Caco-2 (cell line): Measurements from ENCODE around the gene TMEM174. TPM values are rescaled to one million over a fixed set of nuclear protein-coding genes. Genes with fewer than 3 reads are reported as not detected.

Source experiments
- BruUV-seq: library from RNA; stranded (reverse); fragments of 400-500 nt; replicated peaks from 2 replicates; lab custom pipeline; 2021; lab: Mats Ljungman, UMichigan
- CTCF ChIA-PET: fragments of 300-600 bp; sonication (Branson Sonifier 250); formaldehyde crosslinking; loops from one replicate; lab custom pipeline; 2022; ENCODE audit warnings: antibody characterized with exemption; lab: Charles Lee
- POLR2A ChIA-PET: fragments of 300-600 bp; sonication (Branson Sonifier 250); formaldehyde crosslinking; loops from one replicate; lab custom pipeline; 2022; ENCODE audit warnings: antibody characterized with exemption; lab: Charles Lee
- DNase-seq, 2 experiments: peaks; one replicate each; pipeline versions ENCODE4 v3.0.0 to v3.0.0-alpha.2; 2020 to 2022
- H3K27me3 ChIP-seq: replicated peaks from 2 replicates; pipeline ENCODE4 v1.6.0; 2011; ENCODE audit warnings: low read length; ENCODE audit not compliant: control insufficient read depth, insufficient read depth
- H3K36me3 ChIP-seq: 2 replicates; pipeline ENCODE4 v1.5.1; 2011; ENCODE audit warnings: low read length; ENCODE audit not compliant: control insufficient read depth, insufficient read depth
- H3K4me1 ChIP-seq: fragments of 250-450 bp; sonication (Bioruptor Pico); 2 replicates; pipeline ENCODE4 v1.5.1; 2020; ENCODE audit warnings: mild to moderate bottlenecking
- H3K4me3 ChIP-seq: 2 replicates; pipeline ENCODE4 v1.5.1; 2011; ENCODE audit warnings: low read depth, mild to moderate bottlenecking, control low read depth, low read length
- H3K9me3 ChIP-seq: fragments of 250-450 bp; sonication (Bioruptor Pico); 2 replicates; pipeline ENCODE4 v1.5.1; 2020; ENCODE audit warnings: mild to moderate bottlenecking, moderate library complexity
- H3K27ac Mint-ChIP-seq: one replicate; pipeline ENCODE4 v1.8.0; 2022; ENCODE audit warnings: mixed read lengths; ENCODE audit not compliant: unreplicated experiment
- H3K27me3 Mint-ChIP-seq: one replicate; pipeline ENCODE4 v1.8.0; 2022; ENCODE audit warnings: mixed read lengths; ENCODE audit not compliant: insufficient read depth, unreplicated experiment
- H3K36me3 Mint-ChIP-seq: one replicate; pipeline ENCODE4 v1.8.0; 2022; ENCODE audit warnings: mild to moderate bottlenecking, mixed read lengths; ENCODE audit not compliant: insufficient read depth, unreplicated experiment
- H3K4me1 Mint-ChIP-seq: one replicate; pipeline ENCODE4 v1.8.0; 2022; ENCODE audit warnings: low read depth, mixed read lengths; ENCODE audit not compliant: unreplicated experiment
- H3K4me3 Mint-ChIP-seq: one replicate; pipeline ENCODE4 v1.8.0; 2022; ENCODE audit warnings: mild to moderate bottlenecking, moderate library complexity, mixed read lengths; ENCODE audit not compliant: unreplicated experiment
- H3K9me3 Mint-ChIP-seq: one replicate; pipeline ENCODE4 v1.8.0; 2022; ENCODE audit warnings: mixed read lengths; ENCODE audit not compliant: unreplicated experiment
- intact Hi-C: fragments of 100-400 bp; cut with micrococcal nuclease; formaldehyde crosslinking; loops from one replicate; pipeline ENCODE4 v1.10.0; 2022; ENCODE audit not compliant: unreplicated experiment
- total RNA-seq: library from RNA; stranded (reverse); gene quantifications from 2 replicates; pipeline ENCODE4 v1.2.3, GENCODE V29; 2022
- TF ChIP-seq, protein P1 (sequence below), 2 experiments: fragments of 200-600 bp in 1 of 2; IDR thresholded peaks; 1 replicate in 1 of 2; 2 replicates in 1 of 2; pipeline versions ENCODE4 v1.5.1 to v1.8.0; 2011 to 2022; ENCODE audit warnings: antibody characterized with exemption in 1 of 2, control low read depth in 1 of 2, inconsistent platforms in 1 of 2, low read depth in 1 of 2, low read length in 1 of 2, mild to moderate bottlenecking in 1 of 2, moderate library complexity in 1 of 2; ENCODE audit not compliant: insufficient read depth in 1 of 2, severe bottlenecking in 1 of 2, unreplicated experiment in 1 of 2

TMEM174 gene
- total RNA-seq, 1 experiment from 2014 or later, result not detected

DNA sequence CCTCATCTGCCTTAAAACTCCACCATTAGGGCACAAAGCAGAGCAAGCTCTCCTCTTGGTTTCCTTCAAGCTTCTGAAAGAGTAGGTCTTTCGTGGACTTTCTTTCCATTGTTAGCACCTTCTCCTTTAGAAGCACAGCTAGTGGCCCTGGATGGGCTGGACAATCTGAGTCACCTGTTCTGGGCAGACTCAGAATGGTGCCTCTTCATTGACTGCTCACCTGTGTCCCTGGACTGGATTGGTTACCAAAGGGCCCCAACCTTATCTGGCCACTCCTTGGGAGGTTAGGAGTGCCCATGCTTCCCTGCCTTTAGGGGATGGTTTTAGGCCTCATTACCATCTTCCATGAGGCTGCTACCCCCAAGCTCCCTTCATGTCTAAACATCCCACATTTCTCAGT is 23.2 kb downstream of the TMEM174 start:
- Mint-ChIP-seq H3K36me3 (no peaks in the 10 kb centered on the region), H3K27me3 (peaks cover 2% of the 10 kb centered on the region), H3K27ac (no peak overlapping the region), H3K4me3 (no peak overlapping the region), H3K4me1 (no peaks in the 10 kb centered on the region), H3K9me3 (no peaks in the 10 kb centered on the region)
- ChIA-PET CTCF (interaction anchor here (1.2 kb wide), 1 partner anchor 22 kb away, joined by 3 read pairs; no protein-coding TSS in a partner anchor), POLR2A (no interaction called here)
- no peaks in the 10 kb centered on the region for H3K9me3 ChIP-seq
- H3K4me1 ChIP-seq, result no peaks in the 10 kb centered on the region
- intact Hi-C loops, result no loop called here
- no peaks in the 10 kb centered on the region for H3K36me3 ChIP-seq
- no TSS peak for BruUV-seq
- no peak overlapping the region for H3K4me3 ChIP-seq
- TF ChIP-seq, protein P1, sequence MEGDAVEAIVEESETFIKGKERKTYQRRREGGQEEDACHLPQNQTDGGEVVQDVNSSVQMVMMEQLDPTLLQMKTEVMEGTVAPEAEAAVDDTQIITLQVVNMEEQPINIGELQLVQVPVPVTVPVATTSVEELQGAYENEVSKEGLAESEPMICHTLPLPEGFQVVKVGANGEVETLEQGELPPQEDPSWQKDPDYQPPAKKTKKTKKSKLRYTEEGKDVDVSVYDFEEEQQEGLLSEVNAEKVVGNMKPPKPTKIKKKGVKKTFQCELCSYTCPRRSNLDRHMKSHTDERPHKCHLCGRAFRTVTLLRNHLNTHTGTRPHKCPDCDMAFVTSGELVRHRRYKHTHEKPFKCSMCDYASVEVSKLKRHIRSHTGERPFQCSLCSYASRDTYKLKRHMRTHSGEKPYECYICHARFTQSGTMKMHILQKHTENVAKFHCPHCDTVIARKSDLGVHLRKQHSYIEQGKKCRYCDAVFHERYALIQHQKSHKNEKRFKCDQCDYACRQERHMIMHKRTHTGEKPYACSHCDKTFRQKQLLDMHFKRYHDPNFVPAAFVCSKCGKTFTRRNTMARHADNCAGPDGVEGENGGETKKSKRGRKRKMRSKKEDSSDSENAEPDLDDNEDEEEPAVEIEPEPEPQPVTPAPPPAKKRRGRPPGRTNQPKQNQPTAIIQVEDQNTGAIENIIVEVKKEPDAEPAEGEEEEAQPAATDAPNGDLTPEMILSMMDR (IDR thresholded peaks at IDR 0.05; ENCODE audit: insufficient read depth in 1 of 2, low read depth in 1 of 2, low read length in 1 of 2, severe bottlenecking in 1 of 2, unreplicated experiment in 1 of 2), result no peak
- no peak for DNase-seq
- H3K27me3 ChIP-seq, result no peaks in the 10 kb centered on the region

DNA sequence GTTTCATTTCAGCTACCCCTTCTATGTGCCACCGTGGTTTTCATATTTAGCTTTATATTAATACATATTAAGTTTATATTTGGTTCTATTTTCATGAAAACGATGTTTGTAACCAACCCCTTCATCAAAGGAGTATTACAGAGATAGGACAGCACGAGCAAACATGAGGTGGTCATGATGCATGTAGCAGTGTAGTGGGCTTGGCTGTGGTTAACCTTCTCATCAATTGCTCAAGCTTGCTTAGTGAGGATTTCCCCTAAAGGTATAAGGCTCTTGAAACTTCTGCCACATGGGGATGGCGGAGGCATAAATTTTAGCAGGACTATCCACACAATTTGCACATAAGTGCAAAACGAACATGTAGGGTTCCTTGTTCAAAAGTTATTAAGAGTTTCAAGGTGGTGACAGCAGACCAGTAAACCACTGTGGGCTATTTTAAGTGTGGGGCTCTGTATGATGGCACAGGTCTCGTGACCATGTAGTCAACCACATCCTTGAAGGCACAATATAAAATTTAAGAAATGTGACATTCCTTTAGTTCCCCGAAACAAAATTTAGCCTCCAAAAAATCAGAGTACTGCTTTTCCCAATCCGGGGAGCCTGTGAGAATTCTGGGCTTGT is 24.8 kb downstream of the TMEM174 start:
- Mint-ChIP-seq H3K27me3 (peaks cover 2% of the 10 kb centered on the region), H3K4me3 (no peak overlapping the region), H3K36me3 (peaks cover 5% of the 10 kb centered on the region), H3K9me3 (no peaks in the 10 kb centered on the region), H3K4me1 (peaks cover 9% of the 10 kb centered on the region), H3K27ac (no peak overlapping the region)
- CTCF ChIA-PET, result interaction anchor here (1.0 kb wide), 1 partner anchor 19 kb away, joined by 5 read pairs; no protein-coding TSS in a partner anchor
- Histone ChIP-seq H3K36me3 (no peaks in the 10 kb centered on the region), H3K27me3 (no peaks in the 10 kb centered on the region), H3K9me3 (no peaks in the 10 kb centered on the region), H3K4me1 (0 out of 2 replicates have a peak, but pooled peaks cover 4% of the 10 kb centered on the region), H3K4me3 (no peak overlapping the region)
- intact Hi-C loops, result no loop called here
- BruUV-seq, result no TSS peak
- DNase-seq, result no peak
- POLR2A ChIA-PET, result no interaction called here
- TF ChIP-seq, protein P1 (IDR thresholded peaks at IDR 0.05; ENCODE audit: insufficient read depth in 1 of 2, low read depth in 1 of 2, low read length in 1 of 2, severe bottlenecking in 1 of 2, unreplicated experiment in 1 of 2), result no peak

GRCh38 chr5:73198833-73199592 is 26.0 kb downstream of the TMEM174 start:
- H3K4me3 Mint-ChIP-seq, result no peak overlapping the region
- H3K27ac Mint-ChIP-seq, result no peak overlapping the region
- no peaks in the 10 kb centered on the region for H3K27me3 ChIP-seq
- BruUV-seq, result no TSS peak
- CTCF ChIA-PET, result no interaction called here
- H3K4me1 Mint-ChIP-seq, result peaks cover 9% of the 10 kb centered on the region
- peaks cover 2% of the 10 kb centered on the region for H3K27me3 Mint-ChIP-seq
- no peaks in the 10 kb centered on the region for H3K9me3 Mint-ChIP-seq
- no peak overlapping the region for H3K4me3 ChIP-seq
- intact Hi-C loops, result no loop called here
- DNase-seq, result no peak
- H3K9me3 ChIP-seq, result no peaks in the 10 kb centered on the region
- no peaks in the 10 kb centered on the region for H3K36me3 ChIP-seq
- TF ChIP-seq, protein P1 (IDR thresholded peaks at IDR 0.05; ENCODE audit: insufficient read depth in 1 of 2, low read depth in 1 of 2, low read length in 1 of 2, severe bottlenecking in 1 of 2, unreplicated experiment in 1 of 2), result no peak
- POLR2A ChIA-PET, result no interaction called here
- H3K36me3 Mint-ChIP-seq, result peaks cover 5% of the 10 kb centered on the region
- H3K4me1 ChIP-seq, result peaks cover 9% of the 10 kb centered on the region; the same call in 1 of the 2 replicates
